IMR-90 (cell line): Measurements from ENCODE around the gene PTPRCAP. TPM values are rescaled to one million over a fixed set of nuclear protein-coding genes. Genes with fewer than 3 reads are reported as not detected.

Source experiments
- ATAC-seq: fragments of 200-7000 bp; cut with Tn5 transposase; 2 replicates; pipeline ENCODE4 v1.9.1; 2020; ENCODE audit warnings: low read depth, mild to moderate bottlenecking, moderate library complexity
- BruUV-seq: library from RNA; stranded (reverse); fragments of 400-500 nt; replicated peaks from 2 replicates; lab custom pipeline; 2021; lab: Mats Ljungman, UMichigan
- CTCF ChIA-PET: fragments of 300-600 bp; formaldehyde crosslinking; extraction: SDS; loops from one replicate; lab custom pipeline; 2021; ENCODE audit warnings: antibody characterized with exemption; lab: Yijun Ruan, JAX
- POLR2A ChIA-PET: fragments of 300-600 bp; sonication (Branson Sonifier 250); formaldehyde crosslinking; loops from one replicate; lab custom pipeline; 2022; ENCODE audit warnings: antibody characterized with exemption; ENCODE audit not compliant: unreplicated experiment; lab: Charles Lee
- DNase-seq: peaks from one replicate; pipeline ENCODE4 v3.0.0; 2013
- H2AFZ ChIP-seq: replicated peaks from 2 replicates; pipeline ENCODE3; 2013; ENCODE audit warnings: low read length, mild to moderate bottlenecking; ENCODE audit not compliant: poor library complexity
- H2AK5ac ChIP-seq: 2 replicates; pipeline ENCODE4 v1.6.1; 2013; ENCODE audit warnings: low read depth, low read length, inconsistent platforms
- H2AK9ac ChIP-seq: replicated peaks from 2 replicates; pipeline ENCODE3; 2013; ENCODE audit warnings: mild to moderate bottlenecking, low read depth, low read length, moderate library complexity; ENCODE audit not compliant: poor library complexity
- H2BK120ac ChIP-seq: 2 replicates; pipeline ENCODE4 v1.6.1; 2013; ENCODE audit warnings: low read depth, low read length, inconsistent platforms
- H2BK15ac ChIP-seq: 3 replicates; pipeline ENCODE4 v1.6.1; 2013; ENCODE audit warnings: low read depth, low read length, inconsistent platforms
- H2BK20ac ChIP-seq: 2 replicates; pipeline ENCODE4 v1.6.1; 2013; ENCODE audit warnings: low read depth, mild to moderate bottlenecking, inconsistent platforms, low read length, moderate library complexity
- H2BK5ac ChIP-seq: 2 replicates; pipeline ENCODE4 v1.6.1; 2013; ENCODE audit warnings: mild to moderate bottlenecking, low read depth, low read length, inconsistent platforms; ENCODE audit not compliant: poor library complexity, severe bottlenecking
- H3K14ac ChIP-seq: replicated peaks from 2 replicates; pipeline ENCODE4 v1.6.1; 2013; ENCODE audit warnings: low read depth, low read length, inconsistent platforms
- H3K18ac ChIP-seq: 2 replicates; pipeline ENCODE4 v1.6.1; 2013; ENCODE audit warnings: low read depth, low read length, control low read depth
- H3K23ac ChIP-seq: 2 replicates; pipeline ENCODE4 v1.6.1; 2013; ENCODE audit warnings: low read depth, low read length, inconsistent platforms
- H3K27ac ChIP-seq: 2 replicates; pipeline ENCODE4 v1.5.1; 2013; ENCODE audit warnings: mild to moderate bottlenecking, control low read depth, low read length; ENCODE audit not compliant: insufficient read depth
- H3K27me3 ChIP-seq: 2 replicates; pipeline ENCODE4 v1.6.1; 2013; ENCODE audit warnings: low read length; ENCODE audit not compliant: control insufficient read depth, insufficient read depth
- H3K36me3 ChIP-seq: 2 replicates; pipeline ENCODE4 v1.6.1; 2013; ENCODE audit warnings: low read length, mixed read lengths; ENCODE audit not compliant: control insufficient read depth, insufficient read depth
- H3K4ac ChIP-seq: 2 replicates; pipeline ENCODE4 v1.6.1; 2013; ENCODE audit warnings: low read depth, low read length, inconsistent platforms
- H3K4me1 ChIP-seq: 2 replicates; pipeline ENCODE4 v1.6.1; 2013; ENCODE audit warnings: low read length, mixed read lengths; ENCODE audit not compliant: control insufficient read depth, insufficient read depth
- H3K4me2 ChIP-seq: 2 replicates; pipeline ENCODE4 v1.6.1; 2013; ENCODE audit warnings: low read depth, mild to moderate bottlenecking, control low read depth, low read length, moderate library complexity
- H3K4me3 ChIP-seq: 2 replicates; pipeline ENCODE4 v1.5.1; 2013; ENCODE audit warnings: low read depth, mild to moderate bottlenecking, control low read depth, low read length, moderate library complexity; ENCODE audit not compliant: insufficient read depth
- H3K56ac ChIP-seq: 2 replicates; pipeline ENCODE4 v1.6.1; 2013; ENCODE audit warnings: low read length, inconsistent platforms; ENCODE audit not compliant: insufficient read depth; ENCODE audit errors: extremely low read depth
- H3K79me1 ChIP-seq, 2 experiments: 2 replicates each; pipeline ENCODE4 v1.6.1; 2013; ENCODE audit warnings: low read length in 2 of 2, inconsistent platforms in 1 of 2, low read depth in 1 of 2
- H3K9ac ChIP-seq: 2 replicates; pipeline ENCODE4 v1.6.1; 2013; ENCODE audit warnings: low read depth, low read length, control low read depth
- H3K9me1 ChIP-seq: 2 replicates; pipeline ENCODE4 v1.6.1; 2013; ENCODE audit warnings: low read length, inconsistent platforms; ENCODE audit not compliant: insufficient read depth
- H3K9me3 ChIP-seq: 2 replicates; pipeline ENCODE4 v1.6.1; 2013; ENCODE audit warnings: low read length; ENCODE audit not compliant: control insufficient read depth, insufficient read depth
- H4K20me1 ChIP-seq: 2 replicates; pipeline ENCODE4 v1.6.1; 2013; ENCODE audit warnings: low read length, inconsistent platforms; ENCODE audit not compliant: insufficient read depth
- H4K5ac ChIP-seq: 2 replicates; pipeline ENCODE4 v1.6.1; 2013; ENCODE audit warnings: mild to moderate bottlenecking, low read depth, low read length, control low read depth
- H4K8ac ChIP-seq, 2 experiments: 2 replicates each; pipeline ENCODE4 v1.6.1; 2013; ENCODE audit warnings: low read depth in 2 of 2, low read length in 2 of 2, control low read depth in 1 of 2, inconsistent platforms in 1 of 2
- H4K91ac ChIP-seq: 2 replicates; pipeline ENCODE4 v1.6.1; 2013; ENCODE audit warnings: low read depth, low read length, inconsistent platforms; ENCODE audit not compliant: insufficient read depth
- BHLHE40 ChIP-seq: fragments of 150-350 bp; IDR thresholded peaks from 2 replicates; pipeline ENCODE4 v1.6.1; 2016; ENCODE audit warnings: mild to moderate bottlenecking, low read depth, low read length
- CEBPB ChIP-seq: IDR thresholded peaks from 2 replicates; pipeline ENCODE4 v1.6.1; 2012; ENCODE audit warnings: low read depth, low read length, improper control_type of control experiment
- CHD1 ChIP-seq: IDR thresholded peaks from 2 replicates; pipeline ENCODE4 v1.6.1; 2012; ENCODE audit warnings: low read depth, low read length, improper control_type of control experiment
- CTCF ChIP-seq: conservative IDR thresholded peaks from 2 replicates; pipeline ENCODE4 v1.5.1; 2012; ENCODE audit warnings: mild to moderate bottlenecking, low read depth, low read length, improper control_type of control experiment
- FOS ChIP-seq: fragments of 150-350 bp; IDR thresholded peaks from 2 replicates; pipeline ENCODE4 v1.6.1; 2016; ENCODE audit warnings: low read depth, low read length
- MAFK ChIP-seq: IDR thresholded peaks from 2 replicates; pipeline ENCODE4 v1.6.1; 2012; ENCODE audit warnings: low read depth, low read length, improper control_type of control experiment
- MAZ ChIP-seq: IDR thresholded peaks from 2 replicates; pipeline ENCODE4 v1.6.1; 2012; ENCODE audit warnings: low read depth, mild to moderate bottlenecking, low read length, improper control_type of control experiment, moderate library complexity, borderline replicate concordance
- MXI1 ChIP-seq: IDR thresholded peaks from 2 replicates; pipeline ENCODE4 v1.6.1; 2012; ENCODE audit warnings: low read depth, mild to moderate bottlenecking, low read length, moderate library complexity, borderline replicate concordance
- NFE2L2 ChIP-seq: fragments of 150-350 bp; IDR thresholded peaks from 2 replicates; pipeline ENCODE4 v1.6.1; 2016; ENCODE audit warnings: low read depth, mild to moderate bottlenecking, low read length
- POLR2A ChIP-seq: IDR thresholded peaks from 2 replicates; pipeline ENCODE4 v1.6.1; 2012; ENCODE audit warnings: mild to moderate bottlenecking, low read depth, low read length
- RAD21 ChIP-seq: IDR thresholded peaks from 2 replicates; pipeline ENCODE4 v1.6.1; 2012; ENCODE audit warnings: low read length, improper control_type of control experiment
- RCOR1 ChIP-seq: IDR thresholded peaks from 2 replicates; pipeline ENCODE4 v1.6.1; 2012; ENCODE audit warnings: mild to moderate bottlenecking, low read length, improper control_type of control experiment; ENCODE audit not compliant: insufficient replicate concordance
- RFX5 ChIP-seq: IDR thresholded peaks from 2 replicates; pipeline ENCODE4 v1.8.0; 2012; ENCODE audit warnings: low read depth, mild to moderate bottlenecking, low read length, moderate library complexity
- SMC3 ChIP-seq: fragments of 150-350 bp; IDR thresholded peaks from 2 replicates; pipeline ENCODE4 v1.6.1; 2016; ENCODE audit warnings: low read depth, mild to moderate bottlenecking, antibody characterized with exemption, low read length, moderate library complexity
- USF2 ChIP-seq: fragments of 150-350 bp; IDR thresholded peaks from 2 replicates; pipeline ENCODE4 v1.6.1; 2017; ENCODE audit warnings: mild to moderate bottlenecking, antibody characterized with exemption, low read length, low read depth
- WGBS, 2 experiments: methylation state at CpG; one replicate each; pipeline versions ENCODE4 v1.1.5 to v1.1.7; 2013; ENCODE audit warnings: missing lambda C conversion rate in 2 of 2; ENCODE audit not compliant: insufficient read length in 1 of 2; ENCODE audit errors: extremely low coverage in 2 of 2; 5-methylcytosine and 5-hydroxymethylcytosine counted together
- dilution Hi-C: fragments of 300-500 bp; cut with HindIII; formaldehyde crosslinking; loops from one replicate; pipeline ENCODE4 v1.14.3; 2018; ENCODE audit warnings: low sequenced_read_pairs; ENCODE audit not compliant: unreplicated experiment
- in situ Hi-C: fragments of 300-500 bp; cut with MboI; formaldehyde crosslinking; loops from 3 replicates; pipeline ENCODE4 v1.14.3; 2019; ENCODE audit warnings: low sequenced_read_pairs, inconsistent platforms, mixed read lengths
- intact Hi-C: fragments of 100-400 bp; cut with micrococcal nuclease; formaldehyde crosslinking; loops from 2 replicates; pipeline ENCODE4 v1.10.0; 2022
- polyA plus RNA-seq, 3 experiments: library from polyadenylated mRNA; depleted of rRNA; stranded (reverse); fragments of >200 nt; gene quantifications; 2 replicates each; pipeline ENCODE4 v1.2.3, GENCODE V29; 2012; ENCODE audit warnings: low replicate concordance in 1 of 3
- total RNA-seq: library from RNA; depleted of rRNA; stranded (reverse); fragments of >200 nt; gene quantifications from 2 replicates; pipeline ENCODE4 v1.2.3, GENCODE V29; 2012

PTPRCAP gene
- total and polyA plus RNA-seq, 2 of the 4 experiments (the other 2 are of a cell fraction), result 0.24 TPM; not detected in 1

GRCh38 chr11:67401495-67402191, 35.8 kb downstream of the PTPRCAP start, which contains the start of gene PPP1CA:
PPP1CA (minus strand) TSS chr11:67401858; CDS start chr11:67401782, 76 bp downstream.
- peaks cover 34% of the 10 kb centered on the region for H3K36me3 ChIP-seq
- ChIA-PET POLR2A (interaction anchor here (0.6 to 1.2 kb wide), 5 partner anchors 10 to 132 kb away, joined by 3 to 4 read pairs (median 3); partner anchors contain the start of gene TMEM134), CTCF (interaction anchor here (0.7 to 1.5 kb wide), 6 partner anchors 9 to 71 kb away, joined by 3 to 7 read pairs (median 4); partner anchors contain the start of genes RAD9A and TMEM134)
- no peak within 1 kb of the TSS for H2BK20ac ChIP-seq
- H2AFZ ChIP-seq, result peak within 1 kb of the TSS; percentile 99
- H4K8ac ChIP-seq, result peak within 1 kb of the TSS; percentile 97 to 100
- no peaks in the 10 kb centered on the region for H3K9me3 ChIP-seq
- peak within 1 kb of the TSS; percentile 94 for H2BK5ac ChIP-seq
- peaks cover 13% of the 10 kb centered on the region for H3K4me1 ChIP-seq
- H3K9ac ChIP-seq, result peak within 1 kb of the TSS; percentile 86
- H2BK15ac ChIP-seq, result peak within 1 kb of the TSS; percentile 72; the same call in 1 of the 3 replicates
- H3K27me3 ChIP-seq, result no peaks in the 10 kb centered on the region
- H2AK9ac ChIP-seq, result peak within 1 kb of the TSS; percentile 99
- H3K23ac ChIP-seq, result peak within 1 kb of the TSS; percentile 86
- H3K14ac ChIP-seq, result peak within 1 kb of the TSS; percentile 99
- DNase-seq (peak; percentile 79), ATAC-seq (peak; percentile 94)
- peak within 1 kb of the TSS; percentile 72 for H3K4me3 ChIP-seq
- WGBS, 2 experiments, result 1% methylated on average over 17 of the region's 73 CpGs; no CpG with 5 or more reads in 1 of the 2 experiments
- H3K27ac ChIP-seq, result peak within 1 kb of the TSS; percentile 95
- peak within 1 kb of the TSS; percentile 99 for H3K18ac ChIP-seq
- peak within 1 kb of the TSS; percentile 95 for H2AK5ac ChIP-seq
- peak within 1 kb of the TSS; percentile 90 for H3K56ac ChIP-seq
- dilution Hi-C loops (no loop called here), intact Hi-C loops (loop anchor here (2.0 kb wide), 1 partner anchor 107 kb away; the partner anchor contains the start of gene CDK2AP2), in situ Hi-C loops (no loop called here)
- H3K4me2 ChIP-seq, result peak within 1 kb of the TSS; percentile 98
- H3K79me1 ChIP-seq, result peaks cover 17 to 35% of the 10 kb centered on the region in 2 experiments; a peak in 3 of 4 replicates
- H2BK120ac ChIP-seq, result peak within 1 kb of the TSS; percentile 91
- H4K20me1 ChIP-seq, result peaks cover 30% of the 10 kb centered on the region
- H3K9me1 ChIP-seq, result no peaks in the 10 kb centered on the region
- H4K91ac ChIP-seq, result peak within 1 kb of the TSS; percentile 92
- peak within 1 kb of the TSS; percentile 100 for H4K5ac ChIP-seq
- H3K4ac ChIP-seq, result peak within 1 kb of the TSS; percentile 97
- BruUV-seq, result no TSS peak
- no peak for TF ChIP-seq CHD1
- TF ChIP-seq MXI1, result peak; percentile 59; the same call in 1 of the 2 replicates
- no peak for TF ChIP-seq NFE2L2
- no peak for TF ChIP-seq BHLHE40
- peak; percentile 9; the same call in 1 of the 2 replicates for TF ChIP-seq SMC3
- no peak for TF ChIP-seq MAFK
- no peak for TF ChIP-seq RFX5
- peak; percentile 65; the same call in 1 of the 2 replicates for TF ChIP-seq MAZ
- peak; percentile 36 for TF ChIP-seq CTCF
- no peak for TF ChIP-seq RCOR1
- TF ChIP-seq CEBPB, result no peak
- TF ChIP-seq RAD21, result peak; percentile 35
- TF ChIP-seq POLR2A, result peak; percentile 85
- TF ChIP-seq FOS, result no peak
- no peak for TF ChIP-seq USF2
